Tibial artery (tissue), 4 donors: ENCODE measurements around the gene ACOT7.

Experiments
- DNase-seq, 2 donors: peaks; one replicate each; pipeline ENCODE4 v3.0.0-alpha.2; 2019
- H3K27ac ChIP-seq, 2 donors: fragments of 200-600 bp; sonication (generic) in 1 of 2; 1 replicate in 1 of 2; 2 replicates in 1 of 2; pipeline ENCODE4 v1.5.1; 2018 to 2019; ENCODE audit warnings: mild to moderate bottlenecking in 1 of 2
- H3K27me3 ChIP-seq, 2 donors: fragments of 200-600 bp; sonication (generic) in 1 of 2; one replicate each; pipeline versions ENCODE4 v1.5.1 to v1.6.0; 2016 to 2019
- H3K36me3 ChIP-seq, 3 donors: fragments of 200-600 bp; sonication (generic) in 2 of 3; one replicate each; pipeline ENCODE4 v1.5.1; 2016 to 2019; ENCODE audit warnings: mild to moderate bottlenecking in 2 of 3
- H3K4me1 ChIP-seq, 4 donors: fragments of 200-600 bp; sonication (generic) in 2 of 4; 1 replicate in 3 of 4; 2 replicates in 1 of 4; pipeline ENCODE4 v1.5.1; 2016 to 2019
- H3K4me3 ChIP-seq, 2 donors: fragments of 200-600 bp; sonication (generic) in 1 of 2; 1 replicate in 1 of 2; 2 replicates in 1 of 2; pipeline ENCODE4 v1.5.1; 2018 to 2019; ENCODE audit warnings: mild to moderate bottlenecking in 2 of 2
- H3K9me3 ChIP-seq, 3 donors: fragments of 200-600 bp; sonication (generic) in 1 of 3; one replicate each; pipeline ENCODE4 v1.5.1; 2016 to 2019
- CTCF ChIP-seq, 2 experiments: fragments of 200-600 bp in 1 of 2; fragments of 450-650 bp in 1 of 2; IDR thresholded peaks; one replicate each; pipeline ENCODE4 v1.5.1; 2017 to 2019; ENCODE audit warnings: antibody characterized with exemption in 2 of 2, mild to moderate bottlenecking in 1 of 2, moderate library complexity in 1 of 2
- intact Hi-C: fragments of 100-400 bp; cut with DNase I; formaldehyde crosslinking; loops from one replicate; pipeline ENCODE4 v1.15.0; 2023; ENCODE audit warnings: low total_unique reads

ACOT7 gene

GRCh38 chr1:6285336-6285735 lies 108.2 kb downstream of the ACOT7 start:
- H3K9me3 ChIP-seq = no peaks in the 10 kb centered on the region
- TF ChIP-seq CTCF (IDR thresholded peaks at IDR 0.05) = no peak
- intact Hi-C loops = no loop called here
- H3K4me3 ChIP-seq = no peak overlapping the region
- H3K4me1 ChIP-seq = peaks cover 6 to 24% (median 14%) of the 10 kb centered on the region in 4 donors
- no peaks in the 10 kb centered on the region for H3K27me3 ChIP-seq
- H3K36me3 ChIP-seq = no peaks in the 10 kb centered on the region
- no peak overlapping the region for H3K27ac ChIP-seq
- no peak for DNase-seq

- peaks cover 0 to 7% (median 3%) of the 10 kb centered on the region in 4 donors for H3K4me1 ChIP-seq
- H3K27me3 ChIP-seq = no peaks in the 10 kb centered on the region
- no peak for TF ChIP-seq CTCF (IDR thresholded peaks at IDR 0.05)
- no peak overlapping the region for H3K4me3 ChIP-seq
- no peaks in the 10 kb centered on the region for H3K36me3 ChIP-seq
- intact Hi-C loops = no loop called here
- no peak for DNase-seq
- H3K9me3 ChIP-seq = no peaks in the 10 kb centered on the region
- H3K27ac ChIP-seq = no peak overlapping the region
Measured at GRCh38 chr1:6282577-6283270, 110.8 kb downstream of the ACOT7 start.

GRCh38 chr1:6281511-6282402 lies 111.8 kb downstream of the ACOT7 start:
- Histone ChIP-seq H3K4me3 (no peak overlapping the region), H3K27me3 (no peaks in the 10 kb centered on the region), H3K27ac (no peak overlapping the region), H3K9me3 (no peaks in the 10 kb centered on the region), H3K36me3 (no peaks in the 10 kb centered on the region), H3K4me1 (peaks cover 0 to 4% (median 2%) of the 10 kb centered on the region in 4 donors)
- no peak for TF ChIP-seq CTCF (IDR thresholded peaks at IDR 0.05)
- intact Hi-C loops = no loop called here
- no peak for DNase-seq

- TF ChIP-seq CTCF (IDR thresholded peaks at IDR 0.05) = no peak
- intact Hi-C loops = no loop called here
- H3K4me1 ChIP-seq = peaks cover 0 to 13% (median 10%) of the 10 kb centered on the region in 4 donors
- H3K4me3 ChIP-seq = no peak overlapping the region
- no peak for DNase-seq
- H3K27ac ChIP-seq = no peak overlapping the region
- no peaks in the 10 kb centered on the region for H3K9me3 ChIP-seq
- no peaks in the 10 kb centered on the region for H3K27me3 ChIP-seq
- H3K36me3 ChIP-seq = no peaks in the 10 kb centered on the region
Measured at GRCh38 chr1:6280761-6281451, 112.7 kb downstream of the ACOT7 start.

GRCh38 chr1:6279613-6280383 lies 113.8 kb downstream of the ACOT7 start:
- H3K4me1 ChIP-seq = peaks cover 0 to 16% (median 12%) of the 10 kb centered on the region in 4 donors
- no peak for DNase-seq
- intact Hi-C loops = no loop called here
- H3K27ac ChIP-seq = no peak overlapping the region
- no peaks in the 10 kb centered on the region for H3K36me3 ChIP-seq
- no peak overlapping the region for H3K4me3 ChIP-seq
- no peak for TF ChIP-seq CTCF (IDR thresholded peaks at IDR 0.05)
- H3K27me3 ChIP-seq = no peaks in the 10 kb centered on the region
- H3K9me3 ChIP-seq = no peaks in the 10 kb centered on the region
